RWPE1 (cell line): ENCODE data around the gene NELL1.

Experiments used
- CTCF ChIA-PET: fragments of 350-600 bp; sonication (Branson Sonifier 250); formaldehyde crosslinking; extraction: SDS; loops from one replicate; lab custom pipeline; 2021; lab: Yijun Ruan, JAX
- POLR2A ChIA-PET: fragments of 400-600 bp; formaldehyde crosslinking; extraction: SDS; loops from one replicate; lab custom pipeline; 2020; ENCODE audit warnings: antibody characterized with exemption; ENCODE audit not compliant: low non-redundant PET; lab: Yijun Ruan, JAX
- DNase-seq: peaks from one replicate; pipeline ENCODE4 v3.0.0; 2012; ENCODE audit warnings: low spot score
- H3K27ac ChIP-seq: fragments of 450-650 bp; 2 replicates; pipeline ENCODE4 v1.5.1; 2017
- TF ChIP-seq, protein P1 (sequence below): fragments of 450-650 bp; conservative IDR thresholded peaks from 2 replicates; pipeline ENCODE4 v1.5.1; 2017; ENCODE audit warnings: low read depth, mild to moderate bottlenecking

The NELL1 gene

DNA sequence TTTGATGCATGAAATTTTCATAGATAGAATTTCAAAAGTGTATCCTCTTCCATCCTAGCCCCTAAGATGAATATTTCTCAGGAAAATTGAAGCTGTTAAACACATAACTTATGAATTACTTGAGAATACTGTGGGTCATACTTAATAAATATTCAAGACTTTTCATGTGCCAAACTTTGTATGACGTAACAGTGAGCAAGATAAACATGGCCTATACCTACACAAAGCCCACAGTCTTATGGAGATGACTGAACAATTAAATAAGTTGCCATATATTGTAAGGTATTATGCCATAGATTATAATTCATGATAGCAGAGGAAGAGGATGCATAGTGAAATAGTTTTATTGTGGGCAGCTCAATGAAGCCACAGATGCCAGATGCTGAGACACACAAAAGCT, 902.8 kb downstream of the NELL1 start:
- CTCF ChIA-PET = no interaction called here

DNA sequence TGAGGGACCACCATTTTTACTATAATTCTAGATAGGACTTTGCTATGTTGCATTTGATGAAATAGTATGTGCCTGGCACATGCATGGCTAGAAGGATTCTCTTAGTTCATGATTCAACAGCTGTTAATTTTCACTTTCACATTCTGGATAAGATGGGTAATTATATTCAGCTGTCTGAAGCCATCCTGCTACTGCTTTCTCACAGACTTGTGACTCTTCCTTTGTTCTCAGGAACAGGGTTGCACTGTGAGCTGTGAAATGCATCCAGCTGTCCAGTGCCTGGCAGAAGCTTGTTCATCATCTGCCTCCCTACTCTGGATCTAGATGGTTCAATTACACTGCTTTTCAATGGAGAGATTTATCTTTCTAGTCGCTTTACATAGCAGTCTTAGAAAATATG, 913.4 kb downstream of the NELL1 start:
- H3K27ac ChIP-seq = no peak overlapping the region
- POLR2A ChIA-PET = no interaction called here
- TF ChIP-seq, protein P1, sequence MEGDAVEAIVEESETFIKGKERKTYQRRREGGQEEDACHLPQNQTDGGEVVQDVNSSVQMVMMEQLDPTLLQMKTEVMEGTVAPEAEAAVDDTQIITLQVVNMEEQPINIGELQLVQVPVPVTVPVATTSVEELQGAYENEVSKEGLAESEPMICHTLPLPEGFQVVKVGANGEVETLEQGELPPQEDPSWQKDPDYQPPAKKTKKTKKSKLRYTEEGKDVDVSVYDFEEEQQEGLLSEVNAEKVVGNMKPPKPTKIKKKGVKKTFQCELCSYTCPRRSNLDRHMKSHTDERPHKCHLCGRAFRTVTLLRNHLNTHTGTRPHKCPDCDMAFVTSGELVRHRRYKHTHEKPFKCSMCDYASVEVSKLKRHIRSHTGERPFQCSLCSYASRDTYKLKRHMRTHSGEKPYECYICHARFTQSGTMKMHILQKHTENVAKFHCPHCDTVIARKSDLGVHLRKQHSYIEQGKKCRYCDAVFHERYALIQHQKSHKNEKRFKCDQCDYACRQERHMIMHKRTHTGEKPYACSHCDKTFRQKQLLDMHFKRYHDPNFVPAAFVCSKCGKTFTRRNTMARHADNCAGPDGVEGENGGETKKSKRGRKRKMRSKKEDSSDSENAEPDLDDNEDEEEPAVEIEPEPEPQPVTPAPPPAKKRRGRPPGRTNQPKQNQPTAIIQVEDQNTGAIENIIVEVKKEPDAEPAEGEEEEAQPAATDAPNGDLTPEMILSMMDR = no peak
- CTCF ChIA-PET = interaction anchor here (0.8 kb wide), 1 partner anchor 499 kb away, joined by 3 read pairs; no protein-coding TSS in a partner anchor
- no peak for DNase-seq

More for the DNA sequence above, 902.8 kb downstream of the NELL1 start:
- H3K27ac ChIP-seq = no peak overlapping the region
- POLR2A ChIA-PET = no interaction called here
- no peak for DNase-seq
- TF ChIP-seq, protein P1 = no peak

DNA sequence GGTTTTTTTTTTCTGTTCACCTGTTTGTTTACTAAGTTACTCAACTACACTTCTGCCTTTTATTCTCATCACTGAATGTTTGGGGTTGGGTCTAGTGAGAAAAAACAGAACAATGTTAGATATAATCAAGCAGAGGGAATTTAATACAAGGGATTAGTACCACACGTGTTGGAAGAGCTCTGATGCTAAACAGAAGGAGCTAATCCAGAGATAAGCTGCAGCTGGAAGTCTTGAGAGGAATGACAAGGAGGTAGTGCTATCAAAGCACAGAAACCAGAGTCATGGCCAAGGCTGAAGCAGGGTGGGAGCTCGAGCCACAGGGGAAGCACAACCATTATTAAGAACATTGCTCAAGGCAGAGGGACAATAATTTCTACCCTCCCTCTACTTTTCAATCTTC, 919.4 kb downstream of the NELL1 start:
- POLR2A ChIA-PET = no interaction called here

DNA sequence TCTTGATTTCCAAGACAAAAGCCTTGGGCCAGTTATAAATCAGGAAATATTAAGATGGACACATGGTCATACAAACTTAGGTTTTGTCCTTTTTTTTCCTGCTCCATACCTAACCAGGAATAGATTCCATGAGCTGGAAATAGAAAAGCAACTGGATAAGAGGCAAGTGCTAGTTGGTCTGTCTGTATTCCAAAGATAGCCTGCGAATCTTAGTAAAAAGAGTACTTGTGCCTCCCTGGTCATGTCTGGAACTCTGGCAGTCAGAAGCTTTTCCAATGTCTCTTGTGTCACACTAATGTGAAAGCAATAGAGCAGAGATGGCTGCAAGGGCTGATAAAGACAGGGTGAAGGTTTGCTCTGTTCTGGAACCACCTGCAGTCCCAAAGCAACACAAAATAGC, 933.3 kb downstream of the NELL1 start:
- POLR2A ChIA-PET = no interaction called here

More for the DNA sequence above, 919.4 kb downstream of the NELL1 start:
- no peak for DNase-seq
- CTCF ChIA-PET = interaction anchor here (0.8 kb wide), 1 partner anchor 19 kb away, joined by 3 read pairs; no protein-coding TSS in a partner anchor
- no peak overlapping the region for H3K27ac ChIP-seq
- TF ChIP-seq, protein P1 = no peak

DNA sequence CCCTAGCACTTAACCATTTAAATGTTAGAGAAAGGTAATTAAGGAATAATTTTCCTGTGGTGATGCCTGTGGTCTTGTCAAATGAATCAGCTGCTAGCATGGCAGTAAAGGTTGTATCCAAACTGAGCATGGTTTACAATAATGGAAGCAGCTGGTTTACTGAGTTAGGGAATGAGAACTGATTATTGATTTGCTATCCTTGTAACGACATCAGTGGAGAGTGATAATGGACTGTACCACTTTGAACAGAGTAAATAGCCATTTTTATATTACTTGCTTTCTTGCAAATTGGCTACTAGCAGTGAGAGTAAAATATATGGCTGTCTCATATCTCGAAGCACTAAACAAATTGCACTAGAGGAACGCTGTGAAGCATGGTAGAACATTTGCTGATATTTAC, 934.5 kb downstream of the NELL1 start:
- H3K27ac ChIP-seq = no peak overlapping the region
- ChIA-PET POLR2A (no interaction called here), CTCF (no interaction called here)
- DNase-seq = no peak
- TF ChIP-seq, protein P1 = no peak

More for the DNA sequence above, 933.3 kb downstream of the NELL1 start:
- no peak overlapping the region for H3K27ac ChIP-seq
- CTCF ChIA-PET = interaction anchor here (0.5 kb wide), 1 partner anchor 168 kb away, joined by 3 read pairs; no protein-coding TSS in a partner anchor
- TF ChIP-seq, protein P1 = no peak
- DNase-seq = no peak

DNA sequence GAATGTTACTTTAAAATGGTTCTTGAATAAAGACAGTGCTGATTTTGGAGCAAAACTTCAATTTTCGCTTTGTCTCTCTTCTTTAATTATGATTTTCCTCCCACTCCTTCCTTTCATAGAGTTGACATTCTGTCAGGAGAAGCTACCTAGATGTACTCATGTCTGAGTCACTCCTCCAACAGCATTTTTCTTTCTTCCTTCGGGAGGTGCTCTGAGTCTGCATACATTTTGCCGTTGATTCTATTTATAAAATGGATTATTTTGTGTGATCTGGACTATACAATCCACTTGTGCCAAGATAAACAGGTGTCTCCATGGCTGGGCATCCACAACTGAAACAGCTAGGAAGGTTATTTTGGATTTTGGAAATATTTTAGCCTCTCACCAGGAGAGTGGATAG, 935.2 kb downstream of the NELL1 start:
- H3K27ac ChIP-seq = no peak overlapping the region
- TF ChIP-seq, protein P1 = no peak
- no peak for DNase-seq
- POLR2A ChIA-PET = no interaction called here
- CTCF ChIA-PET = interaction anchor here (0.7 kb wide), 1 partner anchor 1071 kb away, joined by 4 read pairs; no protein-coding TSS in a partner anchor
